AG08395 (cell line): ENCODE measurements around the gene BUB3.

Experiments used
- DNase-seq: peaks from one replicate; pipeline ENCODE4 v3.0.0; 2012; ENCODE audit warnings: mixed read lengths, low spot score

The BUB3 gene

GRCh38 chr10:123141791-123142700 lies 12.2 kb upstream of the BUB3 start:
- DNase-seq, result no peak

- DNase-seq, result no peak
Observed at GRCh38 chr10:123142701-123143161, 11.5 kb upstream of the BUB3 start.

- no peak for DNase-seq
Observed at GRCh38 chr10:123143162-123143824, 10.9 kb upstream of the BUB3 start.

GRCh38 chr10:123143825-123144168 lies 10.4 kb upstream of the BUB3 start:
- no peak for DNase-seq

- no peak for DNase-seq
Observed at GRCh38 chr10:123144697-123145541, 9.3 kb upstream of the BUB3 start.

- no peak for DNase-seq
Observed at GRCh38 chr10:123145542-123146012, 8.6 kb upstream of the BUB3 start.

GRCh38 chr10:123146013-123146893 lies 7.9 kb upstream of the BUB3 start:
- no peak for DNase-seq

GRCh38 chr10:123146894-123147634 lies 7.1 kb upstream of the BUB3 start:
- DNase-seq, result no peak

- no peak for DNase-seq
Observed at GRCh38 chr10:123147635-123148413, 6.4 kb upstream of the BUB3 start, which contains the start of gene HMX2. Gene HMX2 (plus strand): TSS chr10:123148136. CDS start chr10:123148379, 243 bp downstream.

GRCh38 chr10:123148414-123149161 lies 5.6 kb upstream of the BUB3 start:
- no peak for DNase-seq

- DNase-seq, result no peak
Observed at GRCh38 chr10:123149162-123149567, 5.0 kb upstream of the BUB3 start.

GRCh38 chr10:123149568-123150270 lies 4.5 kb upstream of the BUB3 start:
- no peak for DNase-seq

- no peak for DNase-seq
Observed at GRCh38 chr10:123150271-123150985, 3.8 kb upstream of the BUB3 start.

GRCh38 chr10:123150986-123151736 lies 3.0 kb upstream of the BUB3 start:
- DNase-seq, result no peak

GRCh38 chr10:123151737-123152135 lies 2.5 kb upstream of the BUB3 start:
- no peak for DNase-seq

GRCh38 chr10:123153486-123154091 lies 613 bp upstream of the BUB3 start:
- DNase-seq, result no peak
